Measurements from ENCODE around the gene ERVH48-1. TPM values are rescaled to one million over a fixed set of nuclear protein-coding genes. Genes with fewer than 3 reads are reported as not detected.
"Not testable (repeated sequence)": the region's sequence is repeated elsewhere in the genome, so short reads cannot be mapped to it uniquely, and the experiment has no call there.

ERVH48-1 gene
- polyA plus RNA-seq, 1 experiment, result not detected

GRCh38 chr21:42942244-42942643, 16.8 kb upstream of the ERVH48-1 start:
- H3K4me3 ChIP-seq (ENCODE audit: low read depth, low read length), result no peak overlapping the region
- H3K27me3 ChIP-seq (ENCODE audit: control insufficient read depth, insufficient read depth, low read length), result no peaks in the 10 kb centered on the region; the same call in 1 of the 2 replicates
- ChIA-PET CTCF (no interaction called here), POLR2A (no interaction called here)
- DNase-seq (ENCODE audit: low read depth), result no peak
- H3K36me3 ChIP-seq (ENCODE audit: control insufficient read depth, insufficient read depth, low read length), result no peaks in the 10 kb centered on the region
- TF ChIP-seq CTCF (IDR thresholded peaks at IDR 0.05; ENCODE audit: insufficient read depth, low read depth, low read length), result no peak

GRCh38 chr21:42941696-42942085, 16.3 kb upstream of the ERVH48-1 start:
- ChIA-PET CTCF (no interaction called here), POLR2A (no interaction called here)
- Histone ChIP-seq H3K36me3 (ENCODE audit: control insufficient read depth, insufficient read depth, low read length) (no peaks in the 10 kb centered on the region), H3K4me3 (ENCODE audit: low read depth, low read length) (no peak overlapping the region), H3K27me3 (ENCODE audit: control insufficient read depth, insufficient read depth, low read length) (no peaks in the 10 kb centered on the region; the same call in 1 of the 2 replicates)
- DNase-seq (ENCODE audit: low read depth), result no peak
- TF ChIP-seq CTCF (IDR thresholded peaks at IDR 0.05; ENCODE audit: insufficient read depth, low read depth, low read length), result no peak

GRCh38 chr21:42939582-42940413, 14.4 kb upstream of the ERVH48-1 start:
- H3K4me3 ChIP-seq (ENCODE audit: low read depth, low read length), result peak overlapping the region; percentile 26
- peak; percentile 93 for DNase-seq (ENCODE audit: low read depth)
- H3K36me3 ChIP-seq (ENCODE audit: control insufficient read depth, insufficient read depth, low read length), result no peaks in the 10 kb centered on the region
- ChIA-PET POLR2A (no interaction called here), CTCF (no interaction called here)
- no peaks in the 10 kb centered on the region; the same call in 1 of the 2 replicates for H3K27me3 ChIP-seq (ENCODE audit: control insufficient read depth, insufficient read depth, low read length)
- no peak for TF ChIP-seq CTCF (IDR thresholded peaks at IDR 0.05; ENCODE audit: insufficient read depth, low read depth, low read length)

- CTCF ChIA-PET, result interaction anchor here (0.6 kb wide), 2 partner anchors 39 to 81 kb away, joined by 3 to 4 read pairs; no protein-coding TSS in a partner anchor
- H3K27me3 ChIP-seq (ENCODE audit: control insufficient read depth, insufficient read depth, low read length); POLR2A ChIA-PET; H3K4me3 ChIP-seq (ENCODE audit: low read depth, low read length); H3K36me3 ChIP-seq (ENCODE audit: control insufficient read depth, insufficient read depth, low read length); DNase-seq (ENCODE audit: low read depth): not testable (repeated sequence)
These were observed 13.2 kb upstream of the ERVH48-1 start for GRCh38 chr21:42938606-42938995.

- ChIA-PET CTCF (interaction anchor here (0.6 kb wide), 1 partner anchor 38 kb away, joined by 3 read pairs; no protein-coding TSS in a partner anchor), POLR2A (no interaction called here)
- no peak overlapping the region for H3K4me3 ChIP-seq (ENCODE audit: low read depth, low read length)
- no peaks in the 10 kb centered on the region; the same call in 1 of the 2 replicates for H3K27me3 ChIP-seq (ENCODE audit: control insufficient read depth, insufficient read depth, low read length)
- no peak for TF ChIP-seq CTCF (IDR thresholded peaks at IDR 0.05; ENCODE audit: insufficient read depth, low read depth, low read length)
- no peaks in the 10 kb centered on the region for H3K36me3 ChIP-seq (ENCODE audit: control insufficient read depth, insufficient read depth, low read length)
- DNase-seq (ENCODE audit: low read depth), result no peak
These were observed 12.7 kb upstream of the ERVH48-1 start for GRCh38 chr21:42937960-42938605.

- H3K36me3 ChIP-seq (ENCODE audit: control insufficient read depth, insufficient read depth, low read length); POLR2A ChIA-PET; DNase-seq (ENCODE audit: low read depth); H3K4me3 ChIP-seq (ENCODE audit: low read depth, low read length); H3K27me3 ChIP-seq (ENCODE audit: control insufficient read depth, insufficient read depth, low read length); CTCF ChIA-PET: not testable (repeated sequence)
These were observed 11.9 kb upstream of the ERVH48-1 start for GRCh38 chr21:42937034-42937940.

- DNase-seq (ENCODE audit: low read depth); H3K36me3 ChIP-seq (ENCODE audit: control insufficient read depth, insufficient read depth, low read length); H3K27me3 ChIP-seq (ENCODE audit: control insufficient read depth, insufficient read depth, low read length); H3K4me3 ChIP-seq (ENCODE audit: low read depth, low read length); POLR2A ChIA-PET; CTCF ChIA-PET: not testable (repeated sequence)
These were observed 10.9 kb upstream of the ERVH48-1 start for GRCh38 chr21:42936360-42936759.

- H3K36me3 ChIP-seq (ENCODE audit: control insufficient read depth, insufficient read depth, low read length); H3K4me3 ChIP-seq (ENCODE audit: low read depth, low read length); H3K27me3 ChIP-seq (ENCODE audit: control insufficient read depth, insufficient read depth, low read length); POLR2A ChIA-PET; DNase-seq (ENCODE audit: low read depth): not testable (repeated sequence)
- CTCF ChIA-PET, result interaction anchor here (1.3 kb wide), 1 partner anchor 11 kb away, joined by 3 read pairs; no protein-coding TSS in a partner anchor
These were observed 8.5 kb upstream of the ERVH48-1 start for GRCh38 chr21:42933973-42934372.

Data from BJ (cell line).